ENCODE data around the gene LVRN. TPM values are rescaled to one million over a fixed set of nuclear protein-coding genes. Genes with fewer than 3 reads are reported as not detected.

Gene LVRN
- total RNA-seq, 1 experiment from 2014 or later, result 0.09 TPM

DNA sequence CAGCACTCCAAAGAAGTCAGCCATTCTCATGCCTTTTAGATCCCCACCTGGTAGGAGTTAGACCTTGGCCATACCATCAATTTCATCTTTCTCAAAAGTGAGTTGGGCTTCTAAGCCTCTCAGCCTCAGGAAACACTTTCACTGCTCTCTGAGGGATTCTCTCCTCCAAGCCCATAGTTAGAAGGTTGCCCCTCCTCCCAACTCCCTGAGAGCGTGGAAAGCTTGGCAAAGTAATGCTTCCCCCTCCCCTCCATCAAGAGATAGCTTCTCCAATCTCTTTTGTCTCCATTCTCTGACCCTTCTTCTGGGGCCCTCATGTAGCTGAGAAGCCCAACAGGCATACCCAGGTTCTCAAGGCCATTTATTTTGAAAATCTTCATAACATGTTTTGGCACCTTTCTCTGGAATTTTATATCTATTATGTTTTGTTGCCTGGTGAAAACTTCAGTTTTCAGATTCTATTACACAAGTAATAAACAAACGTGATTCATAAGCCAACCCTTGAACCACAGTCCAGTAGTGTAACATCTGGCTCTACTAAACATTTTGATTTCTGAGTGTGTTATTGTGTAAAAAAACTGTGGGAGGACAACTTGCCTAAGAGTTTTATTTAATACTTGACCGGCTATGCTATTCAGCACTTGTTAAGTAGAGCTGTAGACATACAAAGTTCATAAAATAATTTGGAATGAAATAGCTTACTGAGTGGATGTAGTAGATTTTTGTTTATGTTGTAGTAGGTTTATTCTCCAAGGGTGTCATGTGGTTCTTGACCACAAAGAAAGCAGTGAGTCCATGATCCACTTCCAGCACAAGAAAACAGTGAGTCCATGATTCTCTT, 17.1 kb downstream of the LVRN start:
- TF ChIP-seq, protein P1, sequence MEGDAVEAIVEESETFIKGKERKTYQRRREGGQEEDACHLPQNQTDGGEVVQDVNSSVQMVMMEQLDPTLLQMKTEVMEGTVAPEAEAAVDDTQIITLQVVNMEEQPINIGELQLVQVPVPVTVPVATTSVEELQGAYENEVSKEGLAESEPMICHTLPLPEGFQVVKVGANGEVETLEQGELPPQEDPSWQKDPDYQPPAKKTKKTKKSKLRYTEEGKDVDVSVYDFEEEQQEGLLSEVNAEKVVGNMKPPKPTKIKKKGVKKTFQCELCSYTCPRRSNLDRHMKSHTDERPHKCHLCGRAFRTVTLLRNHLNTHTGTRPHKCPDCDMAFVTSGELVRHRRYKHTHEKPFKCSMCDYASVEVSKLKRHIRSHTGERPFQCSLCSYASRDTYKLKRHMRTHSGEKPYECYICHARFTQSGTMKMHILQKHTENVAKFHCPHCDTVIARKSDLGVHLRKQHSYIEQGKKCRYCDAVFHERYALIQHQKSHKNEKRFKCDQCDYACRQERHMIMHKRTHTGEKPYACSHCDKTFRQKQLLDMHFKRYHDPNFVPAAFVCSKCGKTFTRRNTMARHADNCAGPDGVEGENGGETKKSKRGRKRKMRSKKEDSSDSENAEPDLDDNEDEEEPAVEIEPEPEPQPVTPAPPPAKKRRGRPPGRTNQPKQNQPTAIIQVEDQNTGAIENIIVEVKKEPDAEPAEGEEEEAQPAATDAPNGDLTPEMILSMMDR (conservative IDR thresholded peaks at IDR 0.05), result no peak
- Histone ChIP-seq H4K8ac (replicated peaks; ENCODE audit: insufficient read length, low read depth, low read length) (no peak overlapping the region), H3K4me1 (ENCODE audit: insufficient read depth, low read length) (no peaks in the 10 kb centered on the region), H2AFZ (ENCODE audit: low read length) (peak overlapping the region; percentile 22), H2BK120ac (ENCODE audit: low read depth, low read length, poor library complexity, severe bottlenecking) (no peak overlapping the region), H3K9me3 (ENCODE audit: control insufficient read depth, low read depth, low read length) (no peaks in the 10 kb centered on the region), H4K5ac (ENCODE audit: insufficient read length, low read depth, low read length) (no peak overlapping the region), H3K23me2 (ENCODE audit: insufficient read length, low read depth, low read length, poor library complexity, severe bottlenecking) (no peaks in the 10 kb centered on the region), H2BK15ac (ENCODE audit: low read depth, low read length) (no peak overlapping the region), H3K56ac (ENCODE audit: insufficient read length, low read depth, low read length) (no peak overlapping the region), H2BK20ac (ENCODE audit: low read depth, low read length, poor library complexity, severe bottlenecking) (no peak overlapping the region), H2AK5ac (ENCODE audit: insufficient read length, low read length) (no peak overlapping the region), H3K27ac (ENCODE audit: insufficient read length, low read depth, low read length) (no peak overlapping the region), H3K79me1 (ENCODE audit: insufficient read depth, low read depth, low read length, poor library complexity, severe bottlenecking) (no peaks in the 10 kb centered on the region), H3K79me2 (ENCODE audit: insufficient read depth, low read length) (no peaks in the 10 kb centered on the region), H4K20me1 (ENCODE audit: control insufficient read depth, insufficient read depth, insufficient read length) (no peaks in the 10 kb centered on the region), H2BK5ac (ENCODE audit: insufficient read length, low read length) (no peak overlapping the region), H3K27me3 (ENCODE audit: insufficient read depth, low read length) (no peaks in the 10 kb centered on the region), H3K9ac (ENCODE audit: extremely low read depth, insufficient read length, low read length) (no peak overlapping the region), H3K14ac (ENCODE audit: insufficient read depth, low read length) (no peak overlapping the region), H3K18ac (ENCODE audit: insufficient read length, low read depth, low read length) (no peak overlapping the region), H2BK12ac (ENCODE audit: insufficient read length, low read depth, low read length) (no peak overlapping the region), H3K23ac (ENCODE audit: insufficient read length, low read depth, low read length) (no peak overlapping the region), H4K91ac (ENCODE audit: insufficient read length, low read depth, low read length) (no peak overlapping the region), H3K4me2 (ENCODE audit: insufficient read depth, insufficient read length, low read length) (no peak overlapping the region), H3T11ph (ENCODE audit: low read length) (no peak overlapping the region), H3K4ac (ENCODE audit: low read depth, low read length) (no peak overlapping the region)
- H3K27ac Mint-ChIP-seq, result no peak overlapping the region
- H3K36me3 Mint-ChIP-seq (ENCODE audit: insufficient read depth in 1 of 3, low read depth in 3 of 3), result no peaks in the 10 kb centered on the region
- H3K9me3 Mint-ChIP-seq, result no peaks in the 10 kb centered on the region
- no peak overlapping the region for H3K4me3 Mint-ChIP-seq
- WGBS (ENCODE audit: extremely low coverage, insufficient read length, low lambda C conversion rate), result no CpG with 5 or more reads among the region's 3 CpGs
- no peaks in the 10 kb centered on the region for H3K4me1 Mint-ChIP-seq
- DNase-seq, result no peak
- peaks cover 2% of the 10 kb centered on the region; the same call in 1 of the 2 replicates for H3K27me3 Mint-ChIP-seq (ENCODE audit: low read depth)

All from H9 (cell line).